Fibroblast of mammary gland (primary cell): ENCODE data around the gene CEP41.

Experiments used
- DNase-seq: peaks from one replicate; pipeline ENCODE4 v3.0.0-alpha.2; 2010; ENCODE audit warnings: low read depth
- H3K4me3 ChIP-seq: 2 replicates; pipeline ENCODE4 v1.5.1; 2011; ENCODE audit warnings: low read depth, mild to moderate bottlenecking, low read length, moderate library complexity; ENCODE audit not compliant: control insufficient read depth
- CTCF ChIP-seq: conservative IDR thresholded peaks from 2 replicates; pipeline ENCODE4 v1.5.1; 2011; ENCODE audit warnings: low read depth, low read length, inconsistent platforms; ENCODE audit not compliant: control insufficient read depth, insufficient read depth

The CEP41 gene

GRCh38 chr7:130433301-130433700 lies 7.5 kb downstream of the CEP41 start:
- DNase-seq, result no peak
- no peak for TF ChIP-seq CTCF
- H3K4me3 ChIP-seq, result no peak overlapping the region

- DNase-seq, result peak; percentile 53
- TF ChIP-seq CTCF, result no peak
- no peak overlapping the region for H3K4me3 ChIP-seq
These were observed 7.9 kb downstream of the CEP41 start for GRCh38 chr7:130432886-130433285.

GRCh38 chr7:130430841-130431666 lies 9.8 kb downstream of the CEP41 start:
- peak overlapping the region; percentile 30 for H3K4me3 ChIP-seq
- DNase-seq, result peak; percentile 92
- no peak for TF ChIP-seq CTCF

- TF ChIP-seq CTCF, result no peak
- H3K4me3 ChIP-seq, result no peak overlapping the region
- DNase-seq, result no peak
These were observed 10.7 kb downstream of the CEP41 start for GRCh38 chr7:130430115-130430514.

- no peak for TF ChIP-seq CTCF
- no peak overlapping the region for H3K4me3 ChIP-seq
- no peak for DNase-seq
These were observed 11.8 kb downstream of the CEP41 start for GRCh38 chr7:130429019-130429418.

GRCh38 chr7:130426564-130426963 lies 14.3 kb downstream of the CEP41 start:
- no peak for TF ChIP-seq CTCF
- no peak overlapping the region for H3K4me3 ChIP-seq
- no peak for DNase-seq

GRCh38 chr7:130425796-130426195 lies 15.0 kb downstream of the CEP41 start:
- H3K4me3 ChIP-seq, result no peak overlapping the region
- TF ChIP-seq CTCF, result no peak
- no peak for DNase-seq
